A549 treated with RU486 at 1 μM for 4 hours (cell line): ENCODE measurements around the gene YWHAE. TPM values are rescaled to one million over a fixed set of nuclear protein-coding genes. Genes with fewer than 3 reads are reported as not detected.

Experiments used
- total RNA-seq: library from RNA; stranded (reverse); fragments of 200-300 nt; extraction: Qiagen RNA extraction; gene quantifications from 5 replicates; pipeline ENCODE4 v1.2.3, GENCODE V29; 2022; ENCODE audit warnings: low read depth

YWHAE gene
- 552 to 1,174 TPM (median 614 TPM) in 5 replicates for total RNA-seq

GRCh38 chr17:1399679-1400512 is at the start of gene YWHAE:
Gene YWHAE (minus strand): TSS chr17:1400222. CDS start chr17:1400110, 112 bp downstream.

Other genes with a start within 250 kb of the YWHAE start
- gene ABR, start 220.2 kb downstream of the YWHAE start, total RNA-seq: 92.9 to 113 TPM (median 101 TPM) in 5 replicates
- not detected in 5 replicates for gene BHLHA9, start 129.8 kb downstream of the YWHAE start, total RNA-seq
- gene TRARG1, start 120.6 kb downstream of the YWHAE start, total RNA-seq: not detected in 5 replicates
- 59.1 to 84.9 TPM (median 79.0 TPM) in 5 replicates for gene CRK, start 56.0 kb upstream of the YWHAE start, total RNA-seq
- gene MYO1C, start 92.5 kb upstream of the YWHAE start, total RNA-seq: 106 to 135 TPM (median 127 TPM) in 5 replicates
- gene INPP5K, start 116.4 kb upstream of the YWHAE start, total RNA-seq: 20.2 to 25.5 TPM (median 24.4 TPM) in 5 replicates
- 62.9 to 75.9 TPM (median 66.4 TPM) in 5 replicates for gene PITPNA, start 162.6 kb upstream of the YWHAE start, total RNA-seq
- gene SLC43A2, start 228.6 kb upstream of the YWHAE start, total RNA-seq: 4.0 to 8.0 TPM (median 7.2 TPM) in 5 replicates
- 0.22 to 0.37 TPM (median 0.32 TPM) in 5 replicates for gene SCARF1, start 245.5 kb upstream of the YWHAE start, total RNA-seq
- gene RILP, start 249.6 kb upstream of the YWHAE start, total RNA-seq: 14.4 to 22.3 TPM (median 17.1 TPM) in 5 replicates